ENCODE measurements around the gene MKRN2.

The MKRN2 gene

DNA sequence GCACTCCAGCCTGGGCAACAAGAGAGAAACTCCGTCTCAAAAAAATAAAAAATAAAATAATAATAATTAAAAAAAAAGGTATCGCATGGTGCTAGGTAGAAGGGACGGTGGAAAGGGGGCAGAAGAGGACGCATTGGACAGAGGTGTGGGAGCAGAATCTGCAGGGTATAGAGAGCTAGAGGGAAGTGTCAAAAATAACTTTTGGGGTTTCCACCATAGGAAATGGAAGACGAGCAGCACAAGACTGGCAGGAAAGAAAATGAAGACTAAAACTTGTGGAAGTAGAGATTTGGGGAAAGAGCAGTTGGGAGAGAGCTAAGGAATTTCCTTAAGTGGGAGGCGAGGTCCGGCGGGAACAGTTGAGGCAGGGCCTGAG lies 585 bp upstream of the MKRN2 start:
- no peak for DNase-seq (ENCODE audit: low spot score)

DNA sequence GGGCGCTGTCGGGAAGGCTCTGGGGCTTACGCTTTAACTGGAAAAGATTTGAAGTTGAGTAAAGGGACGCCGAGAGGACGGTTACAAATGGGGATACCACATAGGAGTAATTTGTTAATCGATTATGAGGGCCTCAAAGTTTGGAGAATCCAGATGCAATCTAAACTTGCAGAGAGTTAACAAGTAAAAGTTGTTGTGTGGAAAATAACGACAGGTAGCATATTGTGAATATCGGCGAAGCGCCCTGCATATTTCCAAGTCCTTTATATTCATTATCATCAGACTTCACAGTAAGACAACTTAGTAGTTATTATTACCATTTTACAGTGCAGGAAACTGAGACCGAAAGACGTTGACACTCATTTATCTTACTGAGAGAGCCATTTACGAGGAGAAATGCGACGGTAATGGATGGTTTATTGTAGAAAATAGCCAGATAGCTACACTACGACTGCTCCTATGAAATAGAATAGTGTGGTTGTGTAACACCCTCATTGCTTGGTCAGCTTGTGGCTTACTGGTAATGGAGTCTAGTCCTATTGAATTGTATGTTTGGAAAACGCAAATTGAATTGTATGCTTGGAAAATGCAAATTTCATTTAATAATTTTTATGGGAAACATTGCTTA lies 700 bp downstream of the MKRN2 start:
- DNase-seq (ENCODE audit: low spot score) = no peak

DNA sequence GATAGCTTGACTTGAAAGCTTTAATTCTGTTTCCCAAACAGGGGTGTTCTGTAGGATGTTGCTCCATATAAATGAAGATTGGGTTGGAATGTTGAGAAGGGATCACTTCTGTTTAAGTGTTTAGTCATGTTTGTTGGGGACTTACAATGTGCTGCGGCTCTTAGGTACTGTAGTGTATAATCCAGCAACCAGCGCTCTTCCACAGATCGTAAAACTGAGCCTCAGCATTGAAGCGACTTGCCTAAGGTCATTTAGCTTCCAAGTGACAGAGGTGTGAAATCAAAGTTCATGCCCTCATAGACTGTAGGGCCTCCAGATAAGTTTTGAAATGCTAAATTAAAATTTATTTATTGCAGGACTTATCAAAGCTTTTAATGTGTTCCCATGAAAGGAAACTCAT lies 1.8 kb downstream of the MKRN2 start:
- no peak for DNase-seq (ENCODE audit: low spot score)

DNA sequence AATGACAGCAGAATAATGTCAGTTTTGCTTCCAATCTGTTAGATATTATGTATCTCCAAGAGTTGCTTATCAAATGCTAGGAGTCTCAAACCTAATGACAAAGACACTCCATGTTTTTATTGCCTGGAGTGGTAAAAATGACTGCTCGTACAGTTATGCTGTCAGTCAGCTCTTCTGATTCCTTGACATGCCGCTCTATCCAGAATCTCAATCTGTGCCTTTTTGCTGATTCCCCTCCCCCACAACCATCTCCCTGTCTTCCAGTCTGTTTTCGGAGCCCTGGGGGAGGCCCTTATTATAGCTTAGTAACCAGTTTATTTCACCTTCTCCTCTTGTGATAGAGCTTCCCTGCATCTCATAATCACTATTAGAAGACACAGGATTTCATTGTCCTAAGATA lies 2.6 kb downstream of the MKRN2 start:
- DNase-seq (ENCODE audit: low spot score) = peak; percentile 57

DNA sequence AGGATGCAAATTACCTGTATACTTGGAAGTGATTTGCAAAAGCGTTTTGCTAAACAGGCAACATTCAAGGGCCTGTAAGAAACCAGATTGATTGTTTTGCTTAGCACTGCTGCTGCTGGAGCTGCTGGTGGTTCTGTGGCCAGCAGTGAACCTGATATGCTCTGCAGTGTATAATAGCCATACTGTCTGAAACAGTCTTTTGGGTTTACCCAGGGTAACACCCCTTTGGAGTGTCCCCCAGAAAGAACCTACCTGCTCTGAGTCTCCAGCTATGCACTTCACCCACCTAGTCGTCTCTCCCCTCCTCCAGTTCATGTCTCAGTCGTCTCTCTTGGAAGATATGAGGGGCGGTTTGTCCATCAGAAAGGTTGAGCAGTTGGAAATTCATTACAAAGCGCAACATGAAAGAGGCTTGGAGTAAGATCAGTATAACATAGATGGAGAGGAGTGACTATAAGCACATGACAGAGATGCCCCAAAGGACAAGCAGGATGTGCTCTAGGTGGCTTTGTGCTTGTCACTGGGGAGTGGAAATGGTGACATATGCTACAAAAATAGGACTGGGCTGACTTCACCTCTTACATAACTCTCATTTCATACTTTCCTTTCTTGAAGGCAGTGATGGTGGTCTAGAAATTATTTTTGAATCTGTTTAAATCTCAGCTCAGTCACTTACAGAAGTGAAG lies 3.8 kb downstream of the MKRN2 start:
- peak; percentile 85 for DNase-seq (ENCODE audit: low spot score)

DNA sequence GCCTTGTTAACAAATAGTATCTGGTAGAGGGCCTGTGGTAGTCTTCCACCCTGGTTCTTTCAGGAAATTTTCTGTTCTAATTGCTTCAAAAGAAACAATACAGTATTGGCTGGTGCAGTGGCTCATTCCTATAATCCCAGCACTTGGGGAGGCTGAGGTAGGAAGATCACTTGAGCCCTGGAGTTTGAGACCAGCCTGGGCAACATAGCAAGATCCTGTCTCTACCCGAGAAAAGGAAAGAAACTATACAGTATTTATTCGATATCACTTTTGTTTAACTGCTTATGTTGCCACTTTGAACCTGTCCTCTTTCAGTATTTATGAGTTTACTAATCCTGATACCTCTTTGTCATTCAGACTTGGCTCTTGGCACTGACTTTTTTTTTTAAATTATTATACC lies 4.5 kb downstream of the MKRN2 start:
- DNase-seq (ENCODE audit: low spot score) = no peak

DNA sequence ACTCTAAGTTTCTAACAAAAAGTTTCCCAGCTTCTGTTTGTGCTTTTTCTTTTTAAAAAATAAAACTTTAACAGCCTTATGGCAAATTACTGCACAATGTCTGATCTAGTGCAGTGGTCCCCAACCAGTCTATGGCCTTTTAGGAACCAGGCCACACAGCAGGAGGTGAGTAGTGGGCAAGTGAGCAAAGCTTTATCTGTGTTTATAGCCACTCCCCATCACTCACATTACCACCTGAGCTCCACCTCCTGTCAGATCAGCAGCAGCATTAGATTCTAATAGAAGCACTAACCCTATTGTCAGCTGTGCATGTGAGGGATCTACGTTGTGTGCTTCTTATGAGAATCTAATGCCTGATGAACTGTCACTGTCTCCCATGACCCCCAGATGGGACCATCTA lies 5.6 kb downstream of the MKRN2 start:
- DNase-seq (ENCODE audit: low spot score) = no peak

DNA sequence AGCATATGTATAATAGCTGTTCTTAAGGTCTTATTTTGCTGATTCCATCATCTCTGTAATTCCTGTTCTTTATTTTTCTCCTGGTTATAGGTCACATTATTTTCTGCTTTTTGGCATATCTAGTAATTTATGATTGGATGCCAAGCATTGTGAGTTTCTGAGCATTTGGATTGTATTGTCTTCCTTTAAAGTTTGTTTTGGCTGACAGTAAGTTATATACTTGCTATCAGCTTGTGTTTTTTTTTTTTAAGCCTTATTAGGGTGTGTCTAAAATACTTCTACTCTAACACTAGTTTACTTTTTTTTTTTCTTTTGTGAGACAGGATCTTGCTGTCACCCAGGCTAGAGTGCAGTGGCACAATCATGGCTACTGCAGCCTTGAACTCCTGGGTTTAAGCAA lies 10.1 kb downstream of the MKRN2 start:
- DNase-seq (ENCODE audit: low spot score) = no peak

DNA sequence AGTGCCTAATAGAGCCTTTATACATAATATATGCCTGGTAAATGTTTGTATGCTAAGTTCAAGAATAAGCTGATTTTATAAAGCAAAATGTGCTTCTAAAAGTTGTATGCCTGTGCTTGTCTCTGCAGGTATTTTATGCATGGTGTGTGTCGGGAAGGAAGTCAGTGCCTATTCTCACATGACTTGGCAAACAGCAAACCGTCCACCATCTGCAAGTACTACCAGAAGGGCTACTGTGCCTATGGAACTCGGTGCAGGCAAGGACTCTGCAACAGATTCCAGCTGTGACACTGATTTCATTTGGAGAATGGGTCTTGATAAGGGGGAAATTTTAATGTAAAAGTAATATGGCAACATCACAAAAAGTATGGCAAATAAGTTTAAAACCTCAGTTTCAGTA lies 11.9 kb downstream of the MKRN2 start:
- DNase-seq (ENCODE audit: low spot score) = no peak

DNA sequence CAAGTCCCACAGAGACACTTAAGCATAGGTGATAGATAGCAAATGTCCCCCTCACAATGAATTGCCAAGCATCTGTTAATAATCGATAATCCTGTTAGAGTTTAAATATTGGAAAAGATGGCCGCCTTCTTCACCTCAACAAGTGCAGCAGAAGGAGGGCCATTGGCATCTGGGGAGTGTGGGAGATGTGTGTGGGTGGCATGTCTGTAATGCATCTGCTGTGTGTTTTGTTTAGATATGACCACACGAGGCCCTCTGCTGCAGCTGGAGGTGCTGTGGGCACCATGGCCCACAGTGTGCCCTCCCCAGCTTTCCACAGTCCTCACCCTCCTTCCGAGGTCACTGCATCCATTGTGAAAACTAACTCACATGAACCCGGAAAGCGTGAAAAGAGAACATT lies 12.9 kb downstream of the MKRN2 start:
- no peak for DNase-seq (ENCODE audit: low spot score)

DNA sequence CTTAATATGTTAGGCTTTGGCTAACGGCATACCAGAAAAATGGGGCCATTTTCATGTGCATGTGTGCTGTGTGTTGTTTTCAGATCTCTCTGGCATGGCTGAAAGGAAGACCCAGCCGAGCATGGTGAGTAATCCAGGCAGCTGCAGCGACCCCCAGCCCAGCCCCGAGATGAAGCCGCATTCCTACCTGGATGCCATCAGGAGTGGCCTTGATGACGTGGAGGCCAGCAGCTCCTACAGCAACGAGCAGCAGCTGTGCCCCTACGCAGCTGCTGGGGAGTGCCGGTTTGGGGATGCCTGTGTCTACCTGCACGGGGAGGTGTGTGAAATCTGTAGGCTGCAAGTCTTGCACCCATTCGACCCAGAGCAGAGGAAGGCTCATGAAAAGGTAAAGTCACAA lies 15.1 kb downstream of the MKRN2 start:
- no peak for DNase-seq (ENCODE audit: low spot score)

DNA sequence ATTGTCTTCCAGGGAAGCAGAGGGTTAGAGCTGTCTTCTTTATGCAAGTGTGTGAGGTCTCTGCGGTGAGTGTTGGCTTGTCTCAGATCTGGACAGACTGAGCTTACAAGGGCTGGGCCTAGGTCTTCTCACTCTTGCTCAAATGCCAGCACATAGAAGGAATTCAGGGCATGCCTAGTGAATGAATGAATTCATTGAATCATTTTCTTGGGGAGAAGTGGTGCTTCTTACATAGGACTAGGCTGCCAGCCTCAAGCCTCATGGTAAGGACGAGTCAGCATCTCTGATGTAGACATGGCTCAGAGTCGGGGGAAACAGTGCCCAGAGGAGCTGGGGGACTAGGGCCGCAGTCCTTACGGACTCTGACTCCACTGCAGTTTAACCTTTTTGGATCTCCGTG lies 17.2 kb downstream of the MKRN2 start:
- DNase-seq (ENCODE audit: low spot score) = no peak

DNA sequence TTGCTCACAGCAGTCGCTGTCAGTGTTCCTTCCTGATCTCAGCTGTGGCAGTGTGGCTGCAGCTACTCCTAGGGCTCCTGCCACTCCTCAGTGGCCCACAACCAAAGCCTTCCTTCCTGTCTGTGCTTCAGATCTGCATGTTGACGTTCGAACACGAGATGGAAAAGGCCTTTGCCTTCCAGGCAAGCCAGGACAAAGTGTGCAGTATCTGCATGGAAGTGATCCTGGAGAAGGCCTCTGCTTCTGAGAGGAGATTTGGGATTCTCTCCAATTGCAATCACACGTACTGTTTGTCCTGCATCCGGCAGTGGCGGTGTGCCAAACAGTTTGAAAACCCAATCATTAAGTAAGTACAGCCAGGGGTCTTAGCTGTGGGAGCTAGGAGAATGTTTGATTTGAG lies 17.8 kb downstream of the MKRN2 start:
- no peak for DNase-seq (ENCODE audit: low spot score)

DNA sequence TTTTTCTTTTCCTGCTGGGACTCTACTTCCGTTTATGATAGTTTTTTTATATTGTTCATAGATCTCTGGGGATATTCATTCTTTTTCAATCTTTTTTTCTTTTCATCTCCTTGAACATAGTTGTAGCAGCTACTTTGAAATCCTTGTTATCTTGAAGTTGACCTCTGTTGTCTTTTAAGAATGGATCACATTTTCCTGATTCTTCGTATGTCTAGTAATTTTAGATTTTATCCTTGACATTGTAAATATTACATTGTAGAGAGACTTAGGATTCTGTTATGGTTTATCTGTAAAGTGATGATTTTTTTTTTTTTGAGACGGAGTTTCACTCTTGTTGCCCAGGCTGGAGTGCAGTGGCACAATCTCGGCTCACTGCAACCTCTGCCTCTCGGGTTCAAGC lies 20.5 kb downstream of the MKRN2 start:
- no peak for DNase-seq (ENCODE audit: low spot score)

DNA sequence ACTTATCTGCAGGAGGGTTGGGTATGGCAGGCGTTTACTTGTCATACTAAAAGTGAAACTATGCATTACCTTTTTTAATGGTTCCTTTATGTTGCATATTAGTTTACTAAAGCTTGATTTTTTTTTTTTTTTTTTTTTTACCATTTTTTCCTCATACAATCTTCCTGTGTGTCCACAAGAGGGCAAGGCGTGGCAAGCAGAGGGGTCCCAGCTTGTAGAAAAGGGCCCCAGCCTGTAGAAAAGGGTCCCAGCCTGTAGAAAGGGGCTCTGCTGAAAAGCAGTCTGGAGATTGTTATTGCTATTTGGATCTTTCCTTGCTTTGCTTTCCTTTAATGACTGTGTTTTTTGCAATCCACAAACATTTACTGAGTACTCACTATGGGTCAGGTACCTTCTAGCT lies 21.9 kb downstream of the MKRN2 start:
- no peak for DNase-seq (ENCODE audit: low spot score)

DNA sequence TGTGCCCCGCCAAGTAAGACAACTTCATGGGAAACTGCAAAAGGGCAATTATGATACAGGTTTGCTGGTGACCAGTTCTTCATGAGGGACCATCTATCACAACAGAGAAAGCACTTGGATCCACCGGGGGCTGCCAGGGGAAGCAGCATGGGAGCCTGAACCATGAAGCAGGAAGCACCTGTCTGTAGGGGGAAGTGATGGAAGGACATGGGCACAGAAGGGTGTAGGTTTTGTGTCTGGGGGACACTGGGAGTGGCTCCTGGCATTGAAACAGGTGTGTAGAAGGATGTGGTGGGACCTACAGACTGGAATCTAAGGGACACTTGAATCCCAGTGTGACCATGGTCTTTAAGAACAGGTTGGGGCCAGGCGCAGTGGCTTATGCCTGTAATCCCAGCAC lies 22.6 kb downstream of the MKRN2 start:
- no peak for DNase-seq (ENCODE audit: low spot score)

DNA sequence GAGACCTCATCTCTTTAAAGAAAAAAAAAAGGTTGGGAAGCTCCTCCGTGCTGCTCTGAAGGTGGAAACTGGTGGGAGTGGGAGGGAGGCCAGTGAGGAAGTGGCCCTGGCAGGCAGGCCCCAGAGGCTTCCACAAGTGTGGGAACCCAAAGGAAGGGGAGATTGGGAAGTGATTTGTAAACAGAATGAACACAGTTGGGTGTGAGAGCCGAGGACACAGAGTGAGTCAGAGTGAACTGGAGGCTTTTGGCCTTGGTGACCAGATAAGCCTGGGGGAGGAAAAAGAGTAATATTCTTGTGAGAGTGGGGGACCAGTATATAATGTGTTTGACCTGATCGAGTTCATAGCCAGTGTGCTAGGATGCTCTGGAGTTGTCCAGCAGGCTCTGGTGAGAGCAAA lies 23.0 kb downstream of the MKRN2 start:
- no peak for DNase-seq (ENCODE audit: low spot score)

DNA sequence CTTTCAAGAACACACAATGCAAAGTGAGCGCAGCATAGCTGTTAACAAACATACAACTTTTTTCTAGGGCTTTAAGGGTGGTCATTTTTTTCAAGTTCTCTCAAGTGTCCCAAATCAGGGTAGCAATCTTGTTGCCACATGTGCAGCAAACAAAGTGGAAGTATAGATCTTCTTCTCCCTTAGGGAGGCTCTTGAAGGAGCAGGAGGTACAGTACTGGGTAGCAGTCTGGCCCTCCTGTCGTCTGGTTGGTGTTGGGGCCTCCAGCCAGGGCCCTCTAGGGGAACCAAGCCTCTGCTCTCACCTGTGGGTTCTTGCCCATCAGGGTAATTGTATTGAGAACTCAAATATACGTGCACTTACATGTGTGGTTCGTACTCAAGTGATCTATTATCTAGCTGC lies 25.8 kb downstream of the MKRN2 start:
- DNase-seq (ENCODE audit: low spot score) = no peak

DNA sequence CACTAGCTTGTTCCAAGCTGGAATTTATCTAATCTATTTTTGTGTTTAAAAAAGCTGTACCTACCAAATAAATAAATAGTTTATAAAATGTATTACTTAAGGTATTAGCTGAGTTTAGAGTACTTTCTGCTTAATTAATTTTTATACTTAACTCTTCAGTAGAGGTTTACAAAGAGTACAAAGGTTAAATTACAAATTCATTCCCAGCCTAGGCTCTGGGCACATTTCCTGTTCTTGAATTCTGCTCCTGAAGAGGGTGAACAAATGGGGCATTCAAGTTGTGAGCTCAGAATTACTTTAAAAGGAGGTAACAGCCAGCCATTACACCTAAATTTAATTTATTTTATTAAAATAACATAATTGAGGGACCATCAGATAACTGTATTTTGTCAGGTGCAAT lies 26.4 kb downstream of the MKRN2 start:
- no peak for DNase-seq (ENCODE audit: low spot score)

DNA sequence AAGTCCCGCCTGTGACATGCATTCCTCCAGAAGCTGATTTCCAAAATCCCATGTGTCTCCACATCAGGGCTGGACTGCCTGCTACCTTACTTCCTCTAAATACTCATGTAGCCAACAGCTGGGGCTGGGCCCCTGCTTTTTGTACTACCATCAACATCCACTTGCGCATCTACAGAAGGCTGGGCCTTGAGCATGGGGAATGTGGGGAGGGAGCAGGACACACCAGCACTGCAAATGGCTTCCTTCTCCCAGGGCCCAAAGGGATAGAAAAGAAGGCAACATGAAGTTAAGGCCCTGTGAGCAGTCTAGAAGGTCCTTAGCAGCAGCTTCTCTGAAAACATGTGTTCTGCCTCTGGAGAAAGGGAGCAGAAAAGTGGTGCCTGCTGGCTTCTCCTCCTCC lies 27.2 kb downstream of the MKRN2 start:
- no peak for DNase-seq (ENCODE audit: low spot score)

DNA sequence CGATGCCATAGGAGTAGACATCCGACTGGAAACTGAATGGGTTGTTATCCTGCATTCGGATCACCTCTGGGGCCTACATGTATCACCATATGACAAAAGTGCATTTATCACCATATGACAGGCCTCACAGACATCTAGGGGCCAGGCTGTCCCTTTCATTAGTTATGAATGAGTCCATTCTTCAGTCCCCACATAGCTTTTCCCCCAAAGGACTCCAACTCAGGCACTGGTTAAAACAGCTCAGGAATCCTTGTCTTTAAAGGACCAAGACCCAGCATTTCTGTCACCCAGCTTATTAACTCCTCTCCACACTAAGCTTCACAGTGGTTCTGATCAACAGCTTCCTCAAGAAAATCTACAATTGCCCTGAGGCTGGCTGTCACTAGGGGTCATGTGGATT lies 28.3 kb downstream of the MKRN2 start:
- DNase-seq (ENCODE audit: low spot score) = no peak

DNA sequence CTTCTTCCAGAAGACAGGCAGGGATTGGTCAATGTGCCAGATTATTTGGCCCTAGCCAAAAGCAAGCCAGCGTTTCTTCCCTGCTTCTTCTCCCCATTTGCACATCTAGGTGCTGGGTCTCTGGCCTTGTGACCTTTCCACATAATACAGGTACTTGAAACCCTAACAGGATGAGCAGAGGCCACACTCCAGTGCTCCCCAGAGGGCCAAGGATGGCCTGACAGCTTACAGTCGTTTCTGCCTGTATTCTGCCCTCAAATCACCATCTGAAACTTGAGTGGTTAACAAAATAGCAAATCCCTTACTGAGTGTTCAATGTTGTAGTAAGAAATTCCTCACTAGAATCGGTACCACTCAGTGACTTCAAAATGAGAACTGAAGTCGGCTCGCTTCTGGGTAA lies 29.1 kb downstream of the MKRN2 start:
- no peak for DNase-seq (ENCODE audit: low spot score)

DNA sequence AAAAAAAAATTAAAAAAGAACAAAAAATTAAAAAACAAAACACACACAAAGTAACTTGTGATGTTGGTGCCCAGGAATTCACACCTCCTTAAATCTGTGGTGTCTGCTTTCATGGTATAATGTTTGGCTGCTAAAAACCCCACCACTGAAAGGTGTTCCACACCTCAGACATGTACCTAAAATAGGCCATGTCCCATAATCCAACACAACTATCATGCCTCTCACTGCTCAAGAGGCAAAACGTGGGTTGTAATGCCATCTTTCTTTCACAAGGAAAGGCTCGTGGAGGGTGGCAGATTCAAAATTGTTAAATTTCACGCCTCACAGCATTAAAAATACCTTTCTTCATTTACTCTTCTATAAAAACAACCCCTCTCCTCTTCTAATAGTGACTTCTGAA lies 29.5 kb downstream of the MKRN2 start:
- DNase-seq (ENCODE audit: low spot score) = no peak
